ENCODE results near the gene TMEM45B.

TMEM45B gene

DNA sequence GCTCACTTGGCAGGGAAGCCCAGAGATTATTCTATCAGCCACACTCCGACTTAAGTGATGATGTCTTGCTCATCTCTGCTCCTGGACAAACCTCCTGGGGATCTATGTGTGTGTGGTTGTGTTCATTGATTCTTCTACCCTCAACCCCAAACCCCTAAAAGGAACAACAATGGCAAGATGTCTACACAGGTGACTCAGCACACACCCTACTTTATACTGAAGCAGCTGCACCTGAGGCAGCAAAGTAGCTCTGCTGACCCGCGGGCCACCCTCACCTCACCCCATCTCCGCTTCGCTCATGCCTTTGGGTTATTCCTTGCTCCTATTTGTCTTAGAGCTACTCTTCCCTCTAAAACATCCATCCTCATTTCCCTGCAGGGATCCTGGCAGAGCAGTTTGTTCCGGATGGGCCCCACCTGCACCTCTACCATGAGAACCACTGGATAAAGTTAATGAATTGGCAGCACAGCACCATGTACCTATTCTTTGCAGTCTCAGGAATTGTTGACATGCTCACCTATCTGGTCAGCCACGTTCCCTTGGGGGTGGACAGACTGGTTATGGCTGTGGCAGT is 38.7 kb downstream of the TMEM45B start:
- TF ChIP-seq MAX (IDR thresholded peaks at IDR 0.05; ENCODE audit: low read depth, low read length) (no peak), CTCF (IDR thresholded peaks at IDR 0.05; ENCODE audit: low read depth, low read length) (no peak), POLR2A (IDR thresholded peaks at IDR 0.05; ENCODE audit: extremely low read depth, insufficient read length) (no peak), MYC (IDR thresholded peaks at IDR 0.05; ENCODE audit: low read depth, low read length) (no peak)
- DNase-seq (ENCODE audit: low read depth), result peak; percentile 24
- no peak overlapping the region for H3K4me3 ChIP-seq (ENCODE audit: low read depth, low read length)

GRCh38 chr11:129855086-129855485 is 39.4 kb downstream of the TMEM45B start:
- H3K4me3 ChIP-seq (ENCODE audit: low read depth, low read length), result no peak overlapping the region
- DNase-seq (ENCODE audit: low read depth), result peak; percentile 39
- TF ChIP-seq POLR2A (IDR thresholded peaks at IDR 0.05; ENCODE audit: extremely low read depth, insufficient read length) (no peak), MYC (IDR thresholded peaks at IDR 0.05; ENCODE audit: low read depth, low read length) (no peak), MAX (IDR thresholded peaks at IDR 0.05; ENCODE audit: low read depth, low read length) (no peak), CTCF (IDR thresholded peaks at IDR 0.05; ENCODE audit: low read depth, low read length) (no peak)

DNA sequence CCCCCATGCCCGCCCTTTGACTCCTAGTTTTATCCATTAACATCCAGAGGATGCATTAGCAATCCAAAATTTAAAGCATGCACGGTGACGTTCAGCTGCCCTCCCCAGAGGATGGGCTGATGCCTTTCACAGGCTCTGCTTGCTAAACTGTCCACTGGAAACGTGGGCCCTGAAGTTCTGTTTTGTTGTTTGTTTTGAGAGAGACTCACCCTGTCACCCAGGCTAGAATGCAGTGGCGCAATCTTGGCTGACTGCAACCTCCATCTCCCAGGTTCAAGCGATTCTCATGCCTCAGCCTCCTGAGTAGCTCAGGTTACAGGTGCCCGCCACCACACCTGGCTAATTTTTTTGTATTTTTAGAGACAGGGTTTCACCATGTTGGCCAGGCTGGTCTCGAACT is 40.4 kb downstream of the TMEM45B start:
- TF ChIP-seq MAX (IDR thresholded peaks at IDR 0.05; ENCODE audit: low read depth, low read length), result no peak
- TF ChIP-seq POLR2A (IDR thresholded peaks at IDR 0.05; ENCODE audit: extremely low read depth, insufficient read length), result no peak
- TF ChIP-seq CTCF (IDR thresholded peaks at IDR 0.05; ENCODE audit: low read depth, low read length), result no peak
- TF ChIP-seq MYC (IDR thresholded peaks at IDR 0.05; ENCODE audit: low read depth, low read length), result no peak
- H3K4me3 ChIP-seq (ENCODE audit: low read depth, low read length), result no peak overlapping the region
- no peak for DNase-seq (ENCODE audit: low read depth)

DNA sequence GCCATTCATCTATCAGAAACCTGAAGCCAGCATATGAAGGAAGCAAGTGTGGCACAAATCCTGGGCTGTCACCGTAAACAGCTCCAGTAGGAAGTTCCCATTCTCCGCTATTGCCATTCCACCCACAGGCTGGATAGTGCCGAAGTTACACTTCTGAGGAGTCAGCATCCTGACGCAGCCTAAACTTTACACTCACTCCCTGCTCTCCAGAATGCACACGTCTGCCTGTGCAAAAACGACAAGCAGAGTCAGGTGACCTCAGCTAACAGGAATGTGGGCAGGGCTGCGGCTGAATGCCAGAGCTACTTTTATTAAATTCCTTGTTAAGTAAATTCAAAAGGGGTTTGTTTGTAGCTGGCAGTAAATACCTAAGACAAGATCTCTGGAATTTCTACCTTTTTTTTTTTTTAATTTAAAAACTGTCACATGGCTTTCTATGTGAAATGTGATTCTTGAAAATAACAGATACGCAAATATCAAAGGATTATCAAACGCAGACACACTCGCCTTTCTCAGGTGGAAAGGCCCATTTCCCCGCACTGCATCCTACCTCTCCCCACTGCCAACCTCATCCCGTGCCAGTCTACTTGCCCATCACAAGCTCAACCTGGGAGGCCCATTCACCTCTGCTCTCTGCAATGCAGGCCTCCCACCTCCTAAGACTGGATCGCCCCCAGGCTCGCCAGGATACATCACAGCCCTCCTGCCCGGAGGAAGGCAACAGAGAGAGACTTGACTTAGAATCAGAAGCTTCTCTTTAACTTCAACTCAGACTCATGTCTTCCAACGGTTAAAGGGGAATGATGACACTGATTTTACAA is 46.3 kb downstream of the TMEM45B start:
- DNase-seq (ENCODE audit: low read depth), result no peak
- no peak overlapping the region for H3K4me3 ChIP-seq (ENCODE audit: low read depth, low read length)
- TF ChIP-seq POLR2A (IDR thresholded peaks at IDR 0.05; ENCODE audit: extremely low read depth, insufficient read length) (no peak), MAX (IDR thresholded peaks at IDR 0.05; ENCODE audit: low read depth, low read length) (no peak), MYC (IDR thresholded peaks at IDR 0.05; ENCODE audit: low read depth, low read length) (no peak), CTCF (IDR thresholded peaks at IDR 0.05; ENCODE audit: low read depth, low read length) (no peak)

DNA sequence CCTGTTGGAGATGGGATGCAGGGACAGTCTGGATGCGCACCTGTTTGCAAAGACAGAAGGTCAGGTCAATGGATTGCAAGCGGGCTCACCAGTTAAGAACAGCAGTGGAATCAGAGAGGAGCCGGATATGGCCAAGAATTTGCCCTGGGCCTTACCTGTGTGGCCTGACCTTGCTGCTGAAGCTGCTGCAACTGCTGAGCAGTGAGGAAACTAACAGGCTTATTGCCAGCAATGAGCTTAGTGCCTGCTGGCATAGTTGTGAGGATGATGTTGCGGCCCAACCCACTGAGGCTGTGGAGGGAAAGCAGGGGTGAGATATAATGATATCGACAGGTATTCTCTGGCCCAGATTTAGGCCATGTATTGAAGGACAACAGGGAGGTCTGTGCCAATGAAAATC is 49.2 kb downstream of the TMEM45B start:
- TF ChIP-seq MYC (IDR thresholded peaks at IDR 0.05; ENCODE audit: low read depth, low read length) (no peak), MAX (IDR thresholded peaks at IDR 0.05; ENCODE audit: low read depth, low read length) (no peak), CTCF (IDR thresholded peaks at IDR 0.05; ENCODE audit: low read depth, low read length) (no peak), POLR2A (IDR thresholded peaks at IDR 0.05; ENCODE audit: extremely low read depth, insufficient read length) (no peak)
- no peak for DNase-seq (ENCODE audit: low read depth)
- no peak overlapping the region for H3K4me3 ChIP-seq (ENCODE audit: low read depth, low read length)
